ENCODE data around the gene OR1L1.

Gene OR1L1, protein sequence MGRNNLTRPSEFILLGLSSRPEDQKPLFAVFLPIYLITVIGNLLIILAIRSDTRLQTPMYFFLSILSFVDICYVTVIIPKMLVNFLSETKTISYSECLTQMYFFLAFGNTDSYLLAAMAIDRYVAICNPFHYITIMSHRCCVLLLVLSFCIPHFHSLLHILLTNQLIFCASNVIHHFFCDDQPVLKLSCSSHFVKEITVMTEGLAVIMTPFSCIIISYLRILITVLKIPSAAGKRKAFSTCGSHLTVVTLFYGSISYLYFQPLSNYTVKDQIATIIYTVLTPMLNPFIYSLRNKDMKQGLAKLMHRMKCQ

DNA sequence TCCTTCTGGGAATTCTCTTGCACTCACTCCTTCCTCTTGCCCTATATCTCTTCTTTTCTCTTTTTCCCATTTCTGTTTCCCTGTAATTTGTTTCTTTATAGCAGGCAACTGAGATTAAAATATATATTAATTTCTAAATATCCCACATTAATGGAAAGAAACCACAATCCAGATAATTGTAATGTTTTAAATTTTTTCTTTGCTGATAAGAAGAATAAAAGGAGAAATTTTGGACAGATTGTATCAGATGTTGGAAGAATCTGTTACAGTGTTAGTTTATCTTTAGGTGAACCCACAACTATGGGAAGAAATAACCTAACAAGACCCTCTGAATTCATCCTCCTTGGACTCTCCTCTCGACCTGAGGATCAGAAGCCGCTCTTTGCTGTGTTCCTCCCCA lies at the start of gene OR1L1:
TSS of gene OR1L1 (plus strand) at position 301 of the 400 bp plus-strand sequence. CDS start at position 301, 0 bp downstream.
- DNase-seq (ENCODE audit: low read depth) = no peak

DNA sequence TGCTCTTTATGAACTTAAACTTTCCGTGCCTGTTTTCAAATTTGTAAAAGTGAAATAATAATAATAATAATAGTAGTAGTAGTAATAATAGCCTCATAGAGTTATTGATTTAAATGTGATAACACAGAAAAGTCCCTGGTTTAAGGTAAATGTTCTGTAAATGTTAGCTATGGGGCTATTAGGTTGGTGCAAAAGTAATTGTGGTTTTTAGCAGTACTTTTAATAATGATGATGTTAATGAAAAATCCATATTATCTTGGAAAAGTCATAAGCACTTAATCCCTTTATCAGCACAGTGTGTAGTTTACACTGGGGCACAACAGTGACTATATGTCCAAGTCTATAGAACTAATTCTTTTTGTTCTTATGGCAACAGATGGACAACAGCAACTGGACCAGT lies 47.2 kb upstream of the OR1L1 start, which contains the start of gene OR1Q1:
TSS of gene OR1Q1 (plus strand) at position 377 of the 400 bp plus-strand sequence. CDS start at position 377, 0 bp downstream.
- DNase-seq (ENCODE audit: low read depth) = no peak

DNA sequence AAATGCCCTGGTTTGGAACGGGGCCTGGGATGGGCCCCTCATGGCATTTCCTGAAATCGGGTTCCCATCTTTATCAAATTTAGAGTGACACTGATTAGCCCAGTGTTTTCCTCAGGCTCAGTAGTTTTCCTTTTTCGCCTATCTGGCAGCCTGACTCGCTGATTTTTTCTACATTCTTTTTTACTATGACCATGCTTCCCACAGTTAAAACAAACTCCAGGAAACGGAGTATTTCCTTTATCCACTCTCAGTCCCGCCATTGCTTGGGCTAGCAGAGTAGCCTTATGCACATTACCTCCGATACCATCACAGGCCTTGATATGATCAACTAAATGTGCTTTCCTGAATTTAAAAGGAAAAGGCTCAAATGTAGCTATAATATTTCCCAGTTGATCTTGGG lies 41.5 kb upstream of the OR1L1 start:
- DNase-seq (ENCODE audit: low read depth) = no peak

- peak; percentile 20 for DNase-seq (ENCODE audit: low read depth)
Measured at GRCh38 chr9:122642226-122642625, 19.3 kb upstream of the OR1L1 start.

GRCh38 chr9:122656378-122656777 lies 5.1 kb upstream of the OR1L1 start:
- DNase-seq (ENCODE audit: low read depth) = no peak

- DNase-seq (ENCODE audit: low read depth) = no peak
Measured at GRCh38 chr9:122657527-122657926, 4.0 kb upstream of the OR1L1 start, which contains the start of gene OR1B1. Gene OR1B1 (minus strand): TSS chr9:122657627.

DNA sequence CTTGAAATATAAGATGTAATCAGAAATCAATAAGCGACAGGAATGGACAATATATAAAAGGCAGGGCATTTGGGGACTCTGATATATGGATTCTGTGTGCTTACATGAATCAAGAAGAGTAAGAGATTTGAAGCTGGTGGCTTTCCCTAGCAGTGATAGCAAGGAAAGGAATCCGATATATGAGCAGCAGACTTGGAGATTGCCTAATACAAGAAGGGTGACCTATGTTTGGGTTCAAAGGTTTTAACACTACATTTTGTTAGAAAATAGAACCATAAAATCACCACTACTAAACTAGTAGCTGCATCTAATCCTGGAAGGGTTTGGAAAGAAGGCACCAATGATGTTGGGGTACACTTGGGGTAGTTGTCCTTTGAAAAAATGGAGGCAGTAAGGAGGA lies 11.0 kb downstream of the OR1L1 start:
- no peak for DNase-seq (ENCODE audit: low read depth)

DNA sequence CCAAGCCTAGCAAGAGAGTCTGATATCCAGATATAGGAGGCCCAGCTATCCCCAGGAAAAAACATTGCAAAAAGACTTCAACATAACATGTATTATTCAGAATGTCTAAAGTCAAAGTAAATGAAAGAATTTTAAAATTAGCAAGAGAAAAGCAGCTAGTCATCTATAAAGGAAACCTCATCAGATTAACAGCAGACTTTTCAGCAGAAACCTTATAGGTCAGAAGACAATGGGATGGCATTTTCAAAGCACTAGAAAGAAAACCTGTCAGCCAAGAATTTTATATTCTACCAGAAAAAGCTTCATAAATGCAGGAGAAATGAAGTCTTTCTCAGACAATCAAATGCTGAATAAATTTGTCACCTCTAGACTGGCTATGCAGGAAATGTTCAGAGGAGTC lies 23.3 kb downstream of the OR1L1 start:
- DNase-seq (ENCODE audit: low read depth) = no peak

GRCh38 chr9:122695696-122696095 lies 34.2 kb downstream of the OR1L1 start:
- peak; percentile 2 for DNase-seq (ENCODE audit: low read depth)

Data from EH (cell line).